ENCODE data around the gene ZDHHC8.

ZDHHC8 gene

DNA sequence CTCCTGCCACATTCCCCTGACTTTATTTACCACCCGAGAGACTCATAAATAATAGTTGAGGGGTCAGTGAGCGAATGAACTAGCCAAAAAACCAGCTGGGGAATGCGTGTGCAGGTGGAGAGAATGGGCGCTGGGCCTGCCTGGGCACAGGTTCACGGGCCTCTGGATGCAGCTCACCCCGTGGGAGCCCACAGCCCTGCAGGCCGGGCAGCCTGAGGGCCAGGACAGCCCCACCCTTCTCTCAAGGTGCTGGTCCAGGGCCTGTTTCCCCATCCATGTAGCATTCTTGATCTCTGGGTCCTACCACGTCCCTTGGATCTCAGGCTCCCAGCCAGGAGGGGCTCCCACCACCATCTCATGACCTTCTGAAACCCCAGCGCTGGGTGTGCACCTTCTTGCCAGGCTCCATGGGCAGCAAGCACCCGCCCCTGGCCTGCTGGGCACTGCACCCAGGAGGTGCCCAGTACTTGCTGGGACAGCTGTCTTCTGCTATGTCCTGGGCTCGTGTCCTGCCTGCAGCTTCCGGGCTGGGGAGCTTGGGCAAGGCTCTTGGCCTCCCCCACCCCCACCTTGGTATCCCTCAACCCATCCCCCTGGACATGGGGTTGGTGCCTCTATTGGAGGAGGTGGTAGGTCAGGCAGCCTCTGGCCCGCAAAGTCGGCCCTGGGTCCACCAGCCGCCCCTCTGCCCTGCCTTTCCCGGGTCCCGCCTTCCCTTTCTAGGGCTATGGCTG, 62.3 kb downstream of the ZDHHC8 start:
- no peak for DNase-seq (ENCODE audit: low read depth in 2 of 2)

- DNase-seq (ENCODE audit: low read depth in 2 of 2), result no peak
Observed at GRCh38 chr22:20194681-20195593, 63.3 kb downstream of the ZDHHC8 start.

- DNase-seq (ENCODE audit: low read depth in 2 of 2), result no peak
Observed at GRCh38 chr22:20196094-20196842, 64.7 kb downstream of the ZDHHC8 start.

Data from activated CD8-positive, alpha-beta memory T cell treated with anti-CD3 and anti-CD28 coated beads for 4 hours (primary cell).